ENCODE measurements around the gene PCBD2.
A peak's percentile ranks its signal among the peaks of the same experiment; 100 is the strongest.
"Not testable (repeated sequence)": the region's sequence is repeated elsewhere in the genome, so short reads cannot be mapped to it uniquely, and the experiment has no call there.

PCBD2 gene

DNA sequence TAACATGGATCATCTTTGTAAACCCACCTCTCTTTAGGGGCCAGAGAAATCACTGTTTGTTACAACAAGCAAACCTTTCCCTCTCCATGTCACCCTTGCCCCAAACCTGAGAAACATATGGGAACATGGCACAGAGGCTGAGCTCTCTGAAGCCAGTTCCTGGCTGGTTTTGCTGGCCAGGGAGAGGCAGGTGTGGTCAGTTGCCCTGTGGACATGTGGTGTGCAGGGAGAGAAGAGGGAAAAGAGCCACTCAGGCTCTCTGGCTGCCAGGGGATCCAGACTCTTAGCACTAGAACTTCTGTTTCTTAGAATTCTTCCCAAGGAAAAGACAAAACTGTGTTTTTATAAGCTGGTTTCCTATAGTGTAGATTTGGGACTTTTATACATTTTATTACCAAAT is 58.2 kb downstream of the PCBD2 start:
- no peak for DNase-seq (ENCODE audit: low read depth)

DNA sequence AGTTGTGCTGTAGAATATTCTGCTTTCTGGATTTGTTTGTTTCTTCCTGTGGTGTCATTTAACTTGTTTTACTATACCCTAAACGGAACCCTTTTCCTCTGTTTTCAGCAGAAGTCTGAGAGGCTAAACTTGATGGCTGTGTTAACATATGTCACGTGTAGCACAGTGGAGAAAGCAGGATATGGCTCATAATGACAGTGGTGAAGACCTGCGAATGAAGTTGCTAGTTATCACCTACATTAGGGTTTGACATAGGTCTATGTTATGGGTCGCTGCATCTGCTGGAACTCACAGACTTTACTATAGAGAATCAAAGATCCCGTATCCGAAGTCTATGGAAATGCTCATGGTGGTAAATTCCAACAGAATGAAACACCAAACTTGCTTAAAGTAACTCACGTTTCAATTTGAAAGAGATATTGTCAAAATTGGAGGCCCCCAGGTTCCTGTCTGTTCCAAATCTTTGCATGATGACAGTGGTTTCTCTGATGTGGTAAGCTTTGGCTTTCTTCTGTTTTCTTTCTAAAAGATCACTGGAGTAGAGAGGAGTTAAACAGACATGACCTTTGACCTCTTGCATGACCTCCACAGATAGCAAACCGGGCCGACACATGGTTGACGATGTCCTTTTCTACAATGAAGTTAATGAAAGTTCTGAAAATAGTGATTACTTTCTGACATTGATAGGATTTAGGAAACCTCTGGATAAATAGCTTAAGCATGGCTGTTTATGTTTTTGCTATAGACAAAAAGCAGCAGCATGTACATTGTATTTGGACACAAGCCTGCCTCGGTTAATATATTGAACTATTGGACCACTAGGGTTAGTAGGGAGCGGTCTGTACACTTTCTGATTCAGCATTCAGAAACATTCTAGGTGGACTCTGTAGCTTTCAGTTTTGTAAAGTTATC is 59.7 kb downstream of the PCBD2 start:
- DNase-seq (ENCODE audit: low read depth): no peak

DNA sequence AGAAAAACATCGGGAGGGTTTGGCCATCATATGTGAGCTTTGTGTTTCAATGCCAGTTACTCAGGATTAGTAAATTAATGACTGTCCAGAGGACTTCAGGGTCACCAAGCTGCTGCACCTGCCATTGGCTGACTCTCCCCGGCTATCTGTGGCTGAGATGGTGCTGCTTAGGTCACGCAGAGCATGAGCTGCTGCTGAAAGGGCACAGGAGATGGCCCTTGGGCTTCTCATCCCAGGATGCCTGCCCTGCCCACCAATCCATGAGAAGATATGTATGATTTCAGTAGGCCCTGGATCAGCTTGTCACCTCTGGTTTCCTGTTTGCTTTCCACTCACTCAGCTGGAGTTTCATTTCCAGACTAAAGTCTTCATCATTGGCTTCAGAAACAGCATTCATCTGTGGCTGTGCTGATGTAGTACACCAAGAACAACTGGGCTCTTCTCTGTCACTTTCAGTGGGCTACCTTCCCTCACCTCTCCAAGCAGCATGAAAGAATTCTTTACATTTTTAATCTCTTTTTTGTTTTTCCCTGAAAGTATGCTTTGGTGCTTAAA is 60.4 kb downstream of the PCBD2 start:
- no peak for DNase-seq (ENCODE audit: low read depth)

DNA sequence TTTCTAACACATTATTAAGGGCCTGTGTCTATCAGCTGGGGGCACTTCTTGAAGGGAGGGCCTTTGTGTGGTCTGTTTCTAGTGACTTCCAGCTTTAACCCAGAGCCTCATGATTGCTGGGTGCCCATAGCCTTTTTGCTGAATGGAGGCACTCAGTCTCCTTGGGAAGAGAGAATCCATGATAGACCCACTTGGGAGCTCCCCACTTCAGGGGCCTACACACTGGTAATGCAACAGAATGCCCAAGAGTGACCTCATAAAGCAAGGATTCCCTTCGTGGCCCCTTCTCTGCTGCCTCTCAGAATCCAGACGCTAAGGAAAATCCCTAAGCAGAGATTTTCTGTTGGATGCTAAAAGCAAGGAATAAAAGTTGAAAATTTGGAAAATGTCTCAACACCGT is 62.7 kb downstream of the PCBD2 start, which contains the start of gene CATSPER3:
TSS of gene CATSPER3 (plus strand) at position 301 of the 400 bp plus-strand sequence. CDS start at position 386, 85 bp downstream.
- DNase-seq (ENCODE audit: low read depth): no peak

DNA sequence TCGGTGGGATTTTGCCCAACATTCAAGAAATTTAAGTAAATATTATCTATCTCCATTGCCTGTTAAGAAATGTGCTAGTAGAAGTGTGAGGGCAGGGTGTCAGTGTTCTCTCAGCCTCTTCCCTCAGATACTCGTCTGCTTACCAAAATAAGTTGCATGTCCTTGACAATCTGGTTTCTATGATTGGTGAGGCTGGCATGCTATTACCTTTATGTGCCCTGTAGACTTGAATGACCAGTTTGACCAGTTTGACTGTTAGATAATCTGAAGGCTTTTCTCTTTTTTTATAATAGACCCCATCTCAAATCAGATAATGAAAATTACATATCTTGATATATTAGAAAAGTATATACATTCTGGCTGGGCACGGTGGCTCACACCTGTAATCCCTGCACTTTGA is 63.1 kb downstream of the PCBD2 start:
- DNase-seq (ENCODE audit: low read depth): no peak

DNA sequence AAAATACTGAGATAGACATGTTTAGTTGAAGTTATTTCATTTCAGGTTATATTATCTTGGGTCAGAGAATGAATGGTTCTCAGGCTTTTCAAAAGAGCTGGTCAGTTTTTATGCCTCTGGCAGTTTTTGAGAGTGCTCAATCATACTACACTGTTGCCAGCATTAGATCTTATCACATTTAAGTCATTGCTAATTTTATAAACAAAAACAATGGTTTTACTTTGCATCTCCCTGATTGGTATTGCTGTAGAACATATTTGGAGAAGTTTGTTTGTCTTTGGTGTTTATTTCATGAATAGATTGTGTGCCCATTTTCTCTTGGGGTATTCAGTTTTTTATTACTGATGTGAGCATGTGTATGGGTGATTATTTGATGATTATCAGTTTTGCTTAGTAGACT is 64.2 kb downstream of the PCBD2 start:
- no peak for DNase-seq (ENCODE audit: low read depth)

DNA sequence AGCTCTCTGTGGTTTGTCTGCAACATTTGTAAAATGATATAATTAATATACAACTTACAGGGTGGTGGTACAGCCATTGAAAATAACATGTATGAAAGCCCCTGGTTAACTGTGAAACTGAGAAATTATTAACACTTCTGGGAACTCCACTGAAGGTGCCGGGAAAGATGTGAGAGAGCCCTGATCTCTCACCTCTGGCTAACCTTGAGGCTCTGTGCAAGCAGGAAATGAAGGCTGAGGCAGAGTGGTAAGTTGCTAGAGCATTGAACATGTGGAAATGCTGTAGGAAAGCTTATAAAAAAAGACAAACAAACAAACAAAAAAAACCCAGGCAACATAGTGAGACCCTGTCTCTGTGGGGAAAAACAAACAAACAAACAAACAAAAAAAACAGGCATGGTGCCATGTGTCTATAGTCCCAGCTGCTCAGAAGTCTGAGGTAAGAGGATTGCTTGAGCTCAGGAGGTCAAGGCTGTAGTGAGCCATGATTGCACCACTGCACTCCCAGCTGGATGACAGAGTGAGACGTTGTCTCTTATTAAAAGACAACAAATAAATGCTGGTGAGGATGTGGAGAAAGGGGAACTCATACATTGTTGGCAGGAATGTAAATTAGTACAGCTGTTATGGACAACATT is 70.3 kb downstream of the PCBD2 start:
- DNase-seq (ENCODE audit: low read depth): peak; percentile 4

DNA sequence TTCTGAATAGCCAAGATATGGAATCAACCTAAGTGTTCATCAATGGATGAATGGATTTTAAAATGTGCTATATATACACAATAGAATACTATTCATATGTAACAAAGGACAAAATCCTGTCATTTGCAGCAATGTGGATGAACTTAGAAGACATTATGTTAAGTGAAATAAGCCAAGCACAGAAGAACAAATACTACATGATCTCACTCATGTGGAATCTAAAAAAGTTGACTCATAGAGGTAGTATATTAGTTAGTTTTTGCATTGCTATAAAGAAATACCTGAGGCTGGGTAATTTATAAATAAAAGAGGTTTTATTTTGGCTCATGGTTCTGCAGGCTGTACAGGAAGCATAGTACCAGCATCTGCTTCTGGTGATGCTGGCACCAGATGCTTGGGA is 70.9 kb downstream of the PCBD2 start:
- no peak for DNase-seq (ENCODE audit: low read depth)

DNA sequence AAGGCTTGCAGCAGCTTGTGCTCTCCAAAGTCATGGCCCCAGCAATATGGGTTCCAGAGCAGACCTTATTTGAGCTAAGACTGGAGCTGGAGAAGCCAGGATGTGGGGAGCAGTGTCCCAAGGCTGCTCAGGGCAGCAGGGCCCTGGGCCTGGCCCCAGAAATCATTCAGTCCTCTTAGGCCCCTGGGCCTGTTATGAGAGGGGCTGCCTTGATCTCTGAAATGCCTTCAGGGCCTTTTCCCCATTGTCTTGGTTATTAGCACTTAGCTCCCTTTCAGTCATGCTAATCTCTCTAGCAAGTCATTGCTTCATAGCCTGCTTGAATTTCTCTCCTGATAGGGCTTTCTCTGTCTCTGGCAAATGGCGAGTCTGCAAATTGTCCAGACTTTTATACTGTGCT is 71.9 kb downstream of the PCBD2 start:
- no peak for DNase-seq (ENCODE audit: low read depth)

DNA sequence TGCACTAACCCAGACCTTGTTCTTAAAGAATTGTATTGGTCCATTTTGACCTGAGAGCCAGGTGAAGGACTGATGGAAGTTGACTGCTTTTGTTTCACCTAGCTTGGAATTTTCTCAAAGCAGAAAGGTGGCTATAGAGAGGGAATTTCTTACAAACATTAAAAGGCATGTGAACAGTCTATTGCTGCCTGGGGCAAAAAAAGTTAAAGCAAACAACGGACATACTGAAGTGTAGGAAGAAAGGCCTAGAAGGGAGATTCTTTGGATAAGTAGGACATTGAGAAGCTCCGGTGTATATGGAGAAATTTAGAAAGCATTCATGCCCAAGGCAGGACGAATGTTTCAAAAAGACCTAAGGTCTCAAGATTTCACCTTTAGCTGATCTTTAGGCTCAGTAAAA is 74.5 kb downstream of the PCBD2 start:
- DNase-seq (ENCODE audit: low read depth): no peak

DNA sequence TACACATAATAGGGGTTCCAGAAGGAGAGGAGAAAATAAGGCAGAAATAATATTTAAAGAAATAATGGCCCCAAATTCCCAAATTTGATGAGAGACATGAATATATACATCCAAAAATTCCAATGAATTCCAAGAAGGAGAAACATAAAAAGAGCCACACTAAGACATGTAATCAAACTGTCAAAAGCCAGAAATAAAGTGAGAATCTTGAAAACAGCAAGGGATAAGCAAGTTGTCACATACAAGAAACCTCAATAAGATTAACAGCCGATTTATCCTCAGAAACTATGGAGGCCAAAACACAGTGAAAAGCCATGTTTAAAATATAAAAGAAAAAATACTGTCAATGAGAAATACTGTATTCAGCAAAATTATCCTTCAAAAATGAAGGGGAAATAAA is 77.3 kb downstream of the PCBD2 start:
- no peak for DNase-seq (ENCODE audit: low read depth)

DNA sequence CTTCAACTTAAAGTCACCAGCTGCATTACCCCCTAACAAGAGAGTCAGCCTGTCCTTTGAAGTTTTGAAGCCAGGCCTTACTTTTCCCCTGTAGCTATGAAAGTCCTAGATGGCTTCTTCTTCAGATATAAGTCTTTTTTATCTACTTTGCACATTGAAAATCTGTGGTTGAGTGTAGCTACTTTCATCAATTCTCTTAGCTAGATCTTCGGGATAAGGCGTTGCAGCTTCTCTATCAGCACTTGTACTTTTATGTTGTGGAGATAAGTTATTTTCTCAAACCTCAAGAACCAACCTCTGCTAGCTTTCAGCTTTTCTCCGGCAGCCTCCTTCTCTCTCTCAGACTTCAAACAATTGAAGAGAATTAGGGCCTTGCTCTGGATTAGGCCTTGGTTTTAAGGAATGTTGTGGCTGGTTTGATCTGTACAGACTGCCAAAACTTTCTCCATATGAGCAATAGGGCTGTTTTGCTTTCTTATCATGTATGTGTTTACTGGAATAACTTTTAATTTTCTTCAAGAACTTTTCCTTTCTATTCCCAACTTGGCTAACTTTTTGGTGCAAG is 84.4 kb downstream of the PCBD2 start:
- DNase-seq (ENCODE audit: low read depth): peak; percentile 8

DNA sequence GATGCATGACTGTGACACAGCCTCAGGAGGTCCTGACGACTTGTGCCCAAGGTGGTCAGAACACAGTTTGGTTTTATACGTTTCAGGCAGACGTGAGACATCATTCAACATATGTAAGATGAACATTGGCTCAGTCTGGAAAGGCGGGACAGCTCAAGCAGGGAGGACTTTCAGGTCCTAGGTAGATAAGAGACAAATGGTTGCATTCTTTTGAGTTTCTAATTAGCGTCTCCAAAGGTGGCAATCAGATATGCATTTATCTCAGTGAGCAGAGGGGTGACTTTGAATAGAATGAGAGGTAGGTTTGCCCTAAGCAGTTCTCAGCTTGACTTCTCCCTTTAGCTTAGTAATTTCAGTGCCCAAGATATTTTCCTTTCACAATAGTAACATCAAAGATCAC is 85.3 kb downstream of the PCBD2 start:
- not testable (repeated sequence) for DNase-seq (ENCODE audit: low read depth)

DNA sequence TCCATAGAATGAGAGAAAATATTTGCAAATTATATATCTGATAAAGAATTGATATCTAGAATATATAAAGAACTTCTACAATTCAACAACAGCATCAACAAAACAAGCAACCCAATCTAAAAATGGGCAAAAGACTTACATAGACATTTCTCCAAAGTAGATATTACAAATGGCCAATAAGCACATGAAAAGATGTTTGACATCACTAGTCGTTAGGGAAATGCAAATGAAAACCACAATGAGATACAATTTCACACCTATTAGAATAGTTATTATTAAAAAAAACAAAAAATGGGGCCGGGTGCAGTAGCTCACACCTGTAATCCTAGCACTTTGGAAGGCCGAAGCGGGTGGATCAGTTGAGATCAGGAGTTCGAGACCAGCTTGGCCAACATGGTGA is 87.2 kb downstream of the PCBD2 start:
- no peak for DNase-seq (ENCODE audit: low read depth)

DNA sequence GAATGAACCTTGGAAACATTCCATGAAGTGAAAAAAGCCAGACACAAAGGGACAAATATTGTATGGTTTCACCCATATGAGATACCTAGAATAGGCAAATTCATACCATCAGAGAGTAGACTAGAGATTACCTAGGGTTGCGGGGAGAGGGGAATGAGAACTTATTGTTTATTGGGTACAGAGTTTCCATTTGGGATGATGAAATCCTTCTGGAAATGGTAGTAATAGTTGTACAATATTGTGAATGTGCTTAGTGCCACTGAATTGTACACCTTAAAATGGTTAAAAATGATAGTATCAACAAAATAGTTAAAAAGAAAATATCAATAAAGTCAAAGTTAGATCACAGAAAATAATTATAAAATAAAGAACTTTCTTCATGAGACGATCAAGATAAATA is 88.2 kb downstream of the PCBD2 start:
- no peak for DNase-seq (ENCODE audit: low read depth)

DNA sequence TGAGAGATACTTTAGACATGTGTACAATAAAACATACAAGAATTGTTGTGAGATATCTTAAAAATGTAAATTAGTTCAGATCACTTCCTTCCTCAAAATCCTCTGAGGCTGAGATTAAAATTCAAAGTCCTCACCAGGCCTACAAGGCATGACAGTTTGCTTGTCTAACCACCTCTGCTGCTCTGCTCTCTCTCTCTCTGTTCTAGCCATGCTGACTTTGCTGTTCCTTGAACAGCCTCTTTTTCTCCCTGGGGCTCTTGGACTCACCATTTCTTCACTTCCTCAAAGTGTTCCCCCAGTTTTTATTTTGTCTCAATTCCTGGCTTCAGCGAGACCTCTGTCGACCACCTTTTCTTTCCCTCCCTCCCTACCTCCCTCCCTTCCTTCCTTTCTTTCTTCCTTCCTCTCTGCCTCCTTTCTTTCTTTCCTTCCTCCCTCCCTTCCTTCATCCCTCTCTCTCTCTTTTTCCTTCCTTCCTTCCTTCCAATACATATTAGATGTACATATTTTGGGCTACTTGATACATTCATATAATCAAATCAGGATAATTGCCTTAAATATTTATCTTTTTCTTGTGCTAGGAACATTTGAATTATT is 89.7 kb downstream of the PCBD2 start:
- DNase-seq (ENCODE audit: low read depth): no peak

DNA sequence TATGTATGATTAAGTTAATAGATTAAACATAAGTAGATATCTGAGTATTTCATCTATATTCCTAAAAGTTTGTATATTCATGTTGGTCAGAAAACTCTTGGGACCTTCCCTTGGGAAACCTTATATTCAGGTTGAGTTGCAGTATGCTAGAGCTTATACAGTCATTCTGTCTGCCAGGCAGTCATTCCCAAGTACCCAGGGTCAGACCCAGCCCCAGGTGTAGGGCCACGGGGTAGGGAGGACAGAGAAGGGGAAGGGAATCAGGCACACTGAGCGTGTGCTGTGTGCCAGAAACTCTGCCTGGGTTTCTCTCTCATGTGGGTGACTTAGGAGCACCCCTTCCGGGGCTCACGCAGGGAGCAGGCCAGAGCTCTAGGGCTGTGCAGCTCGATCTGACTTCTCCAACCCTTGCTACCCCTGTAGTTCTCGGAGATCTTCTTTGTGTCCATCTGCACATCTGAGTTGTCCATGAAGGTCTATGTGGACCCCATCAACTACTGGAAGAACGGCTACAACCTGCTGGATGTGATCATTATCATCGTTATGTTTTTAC is 91.0 kb downstream of the PCBD2 start:
- no peak for DNase-seq (ENCODE audit: low read depth)

DNA sequence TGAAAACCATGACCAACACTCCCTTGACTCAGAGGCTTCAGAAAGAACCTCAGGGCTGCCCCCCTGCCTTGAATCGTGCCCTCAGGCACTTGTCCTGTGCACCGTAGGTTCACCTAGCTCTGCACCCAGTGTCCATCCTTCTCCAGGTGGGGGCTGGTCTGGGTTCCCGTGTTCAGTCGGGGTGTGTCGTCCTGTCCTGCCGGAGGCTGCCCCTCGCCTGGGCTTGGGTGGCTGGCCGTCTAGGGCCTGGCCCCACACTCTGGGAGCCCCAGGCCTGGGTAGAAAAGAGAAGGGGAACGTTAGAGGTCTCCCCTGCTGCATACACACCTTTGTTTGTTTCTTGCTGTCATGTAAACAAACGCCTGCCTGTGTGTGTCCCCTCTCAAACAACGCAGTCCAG is 92.1 kb downstream of the PCBD2 start:
- DNase-seq (ENCODE audit: low read depth): no peak

DNA sequence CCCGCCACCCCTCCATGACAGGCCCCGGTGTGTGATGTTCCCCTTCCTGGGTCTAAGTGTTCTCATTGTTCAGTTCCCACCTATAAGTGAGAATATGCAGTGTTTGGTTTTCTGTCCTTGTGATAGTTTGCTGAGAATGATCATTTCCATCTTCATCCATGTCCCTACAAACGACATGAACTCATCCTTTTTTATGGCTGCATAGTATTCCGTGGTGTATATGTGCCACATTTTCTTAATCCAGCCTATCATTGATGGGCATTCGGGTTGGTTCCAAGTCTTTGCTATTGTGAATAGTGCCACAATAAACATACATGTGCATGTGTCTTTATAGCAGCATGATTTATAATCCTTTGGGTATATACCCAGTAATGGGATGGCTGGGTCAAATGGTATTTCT is 93.1 kb downstream of the PCBD2 start:
- not testable (repeated sequence) for DNase-seq (ENCODE audit: low read depth)

DNA sequence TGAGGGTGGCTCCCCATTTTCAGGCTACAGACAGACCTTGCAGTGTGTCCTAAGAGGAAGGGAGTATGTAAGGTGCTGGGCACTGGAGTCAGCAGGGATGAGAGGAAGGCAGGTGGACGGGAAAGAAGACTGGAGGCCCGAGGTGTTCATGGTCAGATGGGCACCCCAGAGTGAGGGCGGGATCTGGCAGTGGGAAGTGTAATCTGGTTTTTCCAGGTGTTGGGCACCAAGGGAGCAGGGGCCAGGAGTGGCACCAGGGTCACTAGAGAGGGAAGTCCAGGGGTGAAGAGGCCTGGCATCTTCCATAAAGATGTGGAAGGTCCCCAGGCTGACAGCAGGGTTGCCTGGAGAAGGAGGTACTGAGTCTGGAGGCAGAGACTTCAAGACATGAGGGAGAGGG is 99.4 kb downstream of the PCBD2 start:
- no peak for DNase-seq (ENCODE audit: low read depth)

DNA sequence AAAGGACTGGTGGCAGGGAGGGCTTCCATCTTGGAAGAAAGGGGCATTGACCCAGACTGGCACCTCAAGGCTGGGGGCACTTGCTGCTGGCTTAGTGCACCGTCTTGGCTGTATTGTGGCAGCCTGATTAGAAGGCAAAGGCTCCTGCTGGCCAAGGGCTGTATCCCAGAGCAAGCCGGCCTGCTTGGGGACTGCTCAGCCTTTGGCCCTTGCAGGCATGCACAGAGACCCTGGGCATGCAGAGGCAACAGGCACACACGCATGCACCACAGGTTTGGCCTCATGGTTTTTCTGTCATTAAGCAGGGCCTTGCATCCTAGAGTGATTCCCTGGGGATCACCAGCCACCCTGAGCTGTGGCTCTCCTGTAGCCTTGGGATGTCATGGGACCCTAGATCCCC is 100.1 kb downstream of the PCBD2 start:
- DNase-seq (ENCODE audit: low read depth): no peak

DNA sequence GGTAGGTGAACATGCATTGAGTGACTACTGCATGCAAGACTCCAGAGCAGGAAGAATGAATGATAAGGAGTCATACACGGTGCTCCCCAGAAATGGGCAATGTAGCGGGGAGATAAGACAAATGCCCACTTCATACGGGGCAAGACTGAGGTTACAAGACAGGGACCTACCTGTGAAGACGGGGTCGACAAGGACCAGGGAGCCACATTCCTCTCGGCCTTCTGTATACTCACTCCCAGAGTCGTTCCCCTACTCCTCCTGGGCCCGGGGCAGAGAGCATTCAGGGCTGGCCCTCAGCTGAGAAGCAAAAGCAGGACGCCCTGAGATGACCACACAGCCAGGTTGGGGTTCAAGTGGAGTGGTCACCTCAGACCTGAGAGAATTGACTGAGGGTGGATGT is 102.4 kb downstream of the PCBD2 start:
- DNase-seq (ENCODE audit: low read depth): no peak
